Suprapubic skin (tissue), 3 donors: ENCODE results near the gene CAMTA1.

ENCODE experiments used
- CTCF ChIP-seq, 2 donors: fragments of 200-600 bp in 1 of 2; fragments of 450-650 bp in 1 of 2; sonication (generic) in 1 of 2; IDR thresholded peaks; one replicate each; pipeline ENCODE4 v1.5.1; 2016 to 2019; ENCODE audit warnings: antibody characterized with exemption in 2 of 2, mild to moderate bottlenecking in 1 of 2, moderate library complexity in 1 of 2
- POLR2A ChIP-seq, 2 donors: fragments of 450-650 bp; IDR thresholded peaks; one replicate each; pipeline ENCODE4 v1.6.1; 2017; ENCODE audit warnings: antibody characterized with exemption in 2 of 2, mild to moderate bottlenecking in 2 of 2, moderate library complexity in 2 of 2

GRCh38 chr1:7284839-7285435 is 499.7 kb downstream of the CAMTA1 start:
- no peak for TF ChIP-seq CTCF (IDR thresholded peaks at IDR 0.05)
- TF ChIP-seq POLR2A (IDR thresholded peaks at IDR 0.05) = no peak
